ENCODE measurements around the gene PAGE2B. TPM values are rescaled to one million over a fixed set of nuclear protein-coding genes. Genes with fewer than 3 reads are reported as not detected.

Gene PAGE2B
- total and polyA plus RNA-seq, 9 of the 15 experiments (the other 6 are each of a cell fraction or from before 2014, with no cell fraction given), result 1.8 to 36.0 (median 16.5) TPM

DNA sequence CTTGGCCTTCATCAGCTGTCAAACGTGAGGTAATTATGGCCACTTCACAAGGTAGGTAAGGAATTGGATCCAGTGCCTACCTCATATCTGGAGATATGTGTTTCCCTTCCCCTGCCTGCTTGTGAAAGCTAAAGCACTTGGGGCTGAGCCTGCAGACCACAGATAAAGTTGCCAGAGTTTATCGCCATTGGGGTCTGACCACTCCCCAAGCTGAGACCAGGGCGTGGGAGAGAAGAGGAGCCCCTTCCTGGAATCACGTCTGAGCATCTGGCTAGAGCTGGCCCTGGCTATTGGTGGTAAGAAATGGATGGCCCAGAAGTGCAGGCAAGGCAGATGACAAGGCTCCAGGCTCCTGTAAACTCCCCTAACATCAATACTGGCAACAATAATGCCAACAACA lies 46.8 kb upstream of the PAGE2B start (continued):
- TF ChIP-seq, protein P1, sequence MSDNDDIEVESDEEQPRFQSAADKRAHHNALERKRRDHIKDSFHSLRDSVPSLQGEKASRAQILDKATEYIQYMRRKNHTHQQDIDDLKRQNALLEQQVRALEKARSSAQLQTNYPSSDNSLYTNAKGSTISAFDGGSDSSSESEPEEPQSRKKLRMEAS (CRISPR knock-in tag; IDR thresholded peaks at IDR 0.05), result no peak
- TF ChIP-seq GTF2F1 (IDR thresholded peaks at IDR 0.05; ENCODE audit: low read depth, low read length), result no peak
- no peak for TF ChIP-seq ZNF584 (CRISPR knock-in tag; IDR thresholded peaks at IDR 0.05; ENCODE audit: low read depth)
- TF ChIP-seq, protein P2, sequence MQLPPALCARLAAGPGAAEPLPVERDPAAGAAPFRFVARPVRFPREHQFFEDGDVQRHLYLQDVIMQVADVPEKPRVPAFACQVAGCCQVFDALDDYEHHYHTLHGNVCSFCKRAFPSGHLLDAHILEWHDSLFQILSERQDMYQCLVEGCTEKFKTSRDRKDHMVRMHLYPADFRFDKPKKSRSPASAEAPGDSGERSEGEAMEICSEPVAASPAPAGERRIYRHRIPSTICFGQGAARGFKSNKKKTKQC (CRISPR knock-in tag; IDR thresholded peaks at IDR 0.05), result no peak
- no peak for TF ChIP-seq EHMT2 (IDR thresholded peaks at IDR 0.05)
- no peak for TF ChIP-seq ZNF134 (CRISPR knock-in tag; conservative IDR thresholded peaks at IDR 0.05)
- TF ChIP-seq BCOR (IDR thresholded peaks at IDR 0.05), result no peak
- TF ChIP-seq, protein P3, sequence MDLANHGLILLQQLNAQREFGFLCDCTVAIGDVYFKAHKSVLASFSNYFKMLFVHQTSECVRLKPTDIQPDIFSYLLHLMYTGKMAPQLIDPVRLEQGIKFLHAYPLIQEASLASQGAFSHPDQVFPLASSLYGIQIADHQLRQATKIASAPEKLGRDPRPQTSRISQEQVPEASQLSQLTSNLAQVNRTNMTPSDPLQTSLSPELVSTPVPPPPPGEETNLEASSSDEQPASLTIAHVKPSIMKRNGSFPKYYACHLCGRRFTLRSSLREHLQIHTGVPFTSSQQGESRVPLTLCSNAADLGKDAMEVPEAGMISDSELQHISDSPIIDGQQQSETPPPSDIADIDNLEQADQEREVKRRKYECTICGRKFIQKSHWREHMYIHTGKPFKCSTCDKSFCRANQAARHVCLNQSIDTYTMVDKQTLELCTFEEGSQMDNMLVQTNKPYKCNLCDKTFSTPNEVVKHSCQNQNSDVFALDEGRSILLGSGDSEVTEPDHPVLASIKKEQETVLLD (IDR thresholded peaks at IDR 0.05), result peak; percentile 36; the same call in 1 of the 2 replicates
- TF ChIP-seq ZNF551 (CRISPR knock-in tag; IDR thresholded peaks at IDR 0.05), result no peak
- TF ChIP-seq SAFB2 (IDR thresholded peaks at IDR 0.05; ENCODE audit: borderline replicate concordance, low read depth, low read length, severe bottlenecking), result no peak
- TF ChIP-seq, protein P4, sequence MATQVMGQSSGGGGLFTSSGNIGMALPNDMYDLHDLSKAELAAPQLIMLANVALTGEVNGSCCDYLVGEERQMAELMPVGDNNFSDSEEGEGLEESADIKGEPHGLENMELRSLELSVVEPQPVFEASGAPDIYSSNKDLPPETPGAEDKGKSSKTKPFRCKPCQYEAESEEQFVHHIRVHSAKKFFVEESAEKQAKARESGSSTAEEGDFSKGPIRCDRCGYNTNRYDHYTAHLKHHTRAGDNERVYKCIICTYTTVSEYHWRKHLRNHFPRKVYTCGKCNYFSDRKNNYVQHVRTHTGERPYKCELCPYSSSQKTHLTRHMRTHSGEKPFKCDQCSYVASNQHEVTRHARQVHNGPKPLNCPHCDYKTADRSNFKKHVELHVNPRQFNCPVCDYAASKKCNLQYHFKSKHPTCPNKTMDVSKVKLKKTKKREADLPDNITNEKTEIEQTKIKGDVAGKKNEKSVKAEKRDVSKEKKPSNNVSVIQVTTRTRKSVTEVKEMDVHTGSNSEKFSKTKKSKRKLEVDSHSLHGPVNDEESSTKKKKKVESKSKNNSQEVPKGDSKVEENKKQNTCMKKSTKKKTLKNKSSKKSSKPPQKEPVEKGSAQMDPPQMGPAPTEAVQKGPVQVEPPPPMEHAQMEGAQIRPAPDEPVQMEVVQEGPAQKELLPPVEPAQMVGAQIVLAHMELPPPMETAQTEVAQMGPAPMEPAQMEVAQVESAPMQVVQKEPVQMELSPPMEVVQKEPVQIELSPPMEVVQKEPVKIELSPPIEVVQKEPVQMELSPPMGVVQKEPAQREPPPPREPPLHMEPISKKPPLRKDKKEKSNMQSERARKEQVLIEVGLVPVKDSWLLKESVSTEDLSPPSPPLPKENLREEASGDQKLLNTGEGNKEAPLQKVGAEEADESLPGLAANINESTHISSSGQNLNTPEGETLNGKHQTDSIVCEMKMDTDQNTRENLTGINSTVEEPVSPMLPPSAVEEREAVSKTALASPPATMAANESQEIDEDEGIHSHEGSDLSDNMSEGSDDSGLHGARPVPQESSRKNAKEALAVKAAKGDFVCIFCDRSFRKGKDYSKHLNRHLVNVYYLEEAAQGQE (IDR thresholded peaks at IDR 0.05; ENCODE audit: borderline replicate concordance), result peak; percentile 42
- TF ChIP-seq, protein P4 (CRISPR knock-in tag; IDR thresholded peaks at IDR 0.05; ENCODE audit: low read depth), result no peak
- TF ChIP-seq TBP (optimal IDR thresholded peaks at IDR 0.05; ENCODE audit: low read depth, low read length), result no peak
- peak; percentile 81 for TF ChIP-seq PHB2 (IDR thresholded peaks at IDR 0.05; ENCODE audit: low read depth)
- TF ChIP-seq HNRNPL (IDR thresholded peaks at IDR 0.05; ENCODE audit: low read depth, low read length), result no peak
- TF ChIP-seq, protein P5, sequence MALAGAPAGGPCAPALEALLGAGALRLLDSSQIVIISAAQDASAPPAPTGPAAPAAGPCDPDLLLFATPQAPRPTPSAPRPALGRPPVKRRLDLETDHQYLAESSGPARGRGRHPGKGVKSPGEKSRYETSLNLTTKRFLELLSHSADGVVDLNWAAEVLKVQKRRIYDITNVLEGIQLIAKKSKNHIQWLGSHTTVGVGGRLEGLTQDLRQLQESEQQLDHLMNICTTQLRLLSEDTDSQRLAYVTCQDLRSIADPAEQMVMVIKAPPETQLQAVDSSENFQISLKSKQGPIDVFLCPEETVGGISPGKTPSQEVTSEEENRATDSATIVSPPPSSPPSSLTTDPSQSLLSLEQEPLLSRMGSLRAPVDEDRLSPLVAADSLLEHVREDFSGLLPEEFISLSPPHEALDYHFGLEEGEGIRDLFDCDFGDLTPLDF (CRISPR knock-in tag; IDR thresholded peaks at IDR 0.05), result no peak
- TF ChIP-seq SRSF7 (optimal IDR thresholded peaks at IDR 0.05; ENCODE audit: low read depth, low read length), result no peak
- no peak for TF ChIP-seq ZNF445 (CRISPR knock-in tag; IDR thresholded peaks at IDR 0.05; ENCODE audit: low read depth)
- TF ChIP-seq NR2C1 (IDR thresholded peaks at IDR 0.05), result no peak
- no peak for TF ChIP-seq NR2C1 (tag; IDR thresholded peaks at IDR 0.05)
